Activated naive CD8-positive, alpha-beta T cell treated with anti-CD3 and anti-CD28 coated beads, Interleukin-2, amount 10 ng/mL, durations not matched to agents 7 days and 5 days (primary cell): Measurements from ENCODE around the gene PCSK7. TPM values are rescaled to one million over a fixed set of nuclear protein-coding genes. Genes with fewer than 3 reads are reported as not detected.
A peak's percentile ranks its signal among the peaks of the same experiment; 100 is the strongest.

Experiments used
- ATAC-seq: fragments of 150-1000 bp; cut with Tn5 transposase; one replicate; pipeline ENCODE4 v1.10.0; 2021; ENCODE audit warnings: low read depth, moderate library complexity
- POLR2A ChIA-PET: fragments of 350-600 bp; sonication (Branson Sonifier 250); formaldehyde crosslinking; loops from one replicate; lab custom pipeline; 2021; ENCODE audit warnings: antibody characterized with exemption; lab: Charles Lee
- DNase-seq: peaks from one replicate; pipeline ENCODE4 v3.0.0; 2021
- H3K27ac Mint-ChIP-seq: one replicate; pipeline ENCODE4 v1.8.0; 2022; ENCODE audit warnings: mild to moderate bottlenecking, mixed read lengths
- H3K27me3 Mint-ChIP-seq: one replicate; pipeline ENCODE4 v1.8.0; 2022; ENCODE audit warnings: mild to moderate bottlenecking, moderate library complexity, mixed read lengths
- H3K36me3 Mint-ChIP-seq: one replicate; pipeline ENCODE4 v1.8.0; 2021; ENCODE audit warnings: mild to moderate bottlenecking, mixed read lengths
- H3K4me1 Mint-ChIP-seq: one replicate; pipeline ENCODE4 v1.8.0; 2021; ENCODE audit warnings: mixed read lengths
- H3K4me3 Mint-ChIP-seq: one replicate; pipeline ENCODE4 v1.8.0; 2022; ENCODE audit warnings: mild to moderate bottlenecking, moderate library complexity, mixed read lengths
- H3K9me3 Mint-ChIP-seq: one replicate; pipeline ENCODE4 v1.8.0; 2021; ENCODE audit warnings: mixed read lengths
- total RNA-seq, 2 experiments: library from RNA; stranded (reverse); gene quantifications; one replicate each; pipeline ENCODE4 v1.2.3, GENCODE V29; 2021

The PCSK7 gene
- total RNA-seq, 2 experiments from 2014 or later: 191 to 195 TPM

DNA sequence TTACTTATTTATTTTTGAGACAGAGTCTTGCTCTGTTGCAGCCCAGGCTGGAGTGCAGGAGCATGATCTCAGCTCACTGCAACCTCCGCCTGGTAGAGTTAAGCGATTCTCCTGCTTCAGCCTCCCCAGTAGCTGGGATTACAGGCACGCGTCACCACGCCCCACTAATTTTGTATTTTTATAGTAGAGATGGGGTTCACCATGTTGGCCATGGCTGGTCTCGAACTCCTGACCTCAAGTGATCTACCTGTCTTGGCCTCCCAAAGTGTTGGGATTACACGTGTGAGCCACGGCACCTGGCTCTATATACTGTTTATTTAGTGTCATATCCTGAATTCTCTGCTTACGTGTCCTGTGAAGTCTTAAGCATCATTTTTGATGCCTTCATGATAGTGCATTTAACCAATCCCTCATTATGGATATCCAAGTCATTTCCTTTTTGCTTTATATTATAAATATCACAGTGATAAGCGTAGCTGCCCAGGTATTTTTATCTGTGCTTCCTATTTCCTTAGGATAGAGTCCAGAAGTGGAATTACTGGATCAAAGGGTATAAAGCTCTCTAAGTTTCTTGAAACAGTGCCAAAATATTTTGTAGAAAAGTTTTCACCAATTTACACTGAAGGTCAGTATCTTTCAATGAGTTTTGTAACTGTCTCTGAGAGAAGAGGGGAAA lies 54.2 kb downstream of the PCSK7 start:
- Mint-ChIP-seq H3K4me3 (peak overlapping the region; percentile 93), H3K27me3 (no peaks in the 10 kb centered on the region), H3K9me3 (no peaks in the 10 kb centered on the region), H3K36me3 (no peaks in the 10 kb centered on the region), H3K4me1 (peaks cover 24% of the 10 kb centered on the region), H3K27ac (peak overlapping the region; percentile 85)
- ATAC-seq: no peak
- DNase-seq: no peak
- POLR2A ChIA-PET: interaction anchor here (2.0 to 4.2 kb wide), 2 partner anchors 33 to 150 kb away, joined by 8 to 30 read pairs; partner anchors contain the start of genes CEP164 and PAFAH1B2

DNA sequence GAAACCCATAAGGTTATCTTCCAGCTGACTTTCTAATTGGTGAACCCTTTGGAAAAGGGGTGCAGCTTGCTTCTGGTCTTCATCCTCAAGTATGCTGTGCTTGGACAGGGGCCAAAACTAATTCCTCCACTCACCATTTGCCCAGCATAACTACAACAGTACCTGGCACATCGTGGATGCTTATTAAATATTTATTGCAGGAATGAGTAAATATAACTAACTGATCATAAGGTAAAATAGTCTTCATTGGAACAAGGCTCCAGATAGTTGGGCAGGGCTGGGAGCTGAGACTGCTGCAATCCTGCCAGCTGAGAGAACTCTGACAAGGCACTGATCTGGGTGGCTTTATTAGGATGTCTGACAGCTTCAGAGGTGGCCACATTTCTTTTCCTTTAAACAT lies 55.7 kb downstream of the PCSK7 start:
- Mint-ChIP-seq H3K4me3 (no peak overlapping the region), H3K27me3 (no peaks in the 10 kb centered on the region), H3K27ac (no peak overlapping the region), H3K9me3 (no peaks in the 10 kb centered on the region), H3K4me1 (peaks cover 23% of the 10 kb centered on the region), H3K36me3 (peaks cover 4% of the 10 kb centered on the region)
- DNase-seq (no peak), ATAC-seq (no peak)
- POLR2A ChIA-PET: interaction anchor here (0.7 kb wide), 1 partner anchor 31 kb away, joined by 3 read pairs; no protein-coding TSS in a partner anchor

DNA sequence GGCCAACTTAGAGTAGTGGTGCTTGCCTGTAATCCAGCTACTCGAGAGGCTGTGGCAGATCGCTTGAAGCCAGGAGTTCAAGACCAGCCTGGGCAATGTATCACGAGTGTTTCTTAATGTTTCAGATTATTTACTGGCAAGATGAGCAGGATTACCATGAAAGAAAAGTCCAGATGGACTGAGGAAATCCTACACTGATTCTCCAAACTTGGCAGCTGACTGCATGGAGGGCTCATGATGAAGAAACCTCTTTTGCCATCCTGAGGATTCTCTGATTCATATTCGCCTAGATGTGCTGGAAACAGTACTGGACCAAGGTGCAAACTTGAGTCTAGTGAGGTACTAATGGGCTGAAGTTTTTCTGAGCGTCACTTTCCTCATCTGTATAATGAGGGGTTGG lies 56.1 kb downstream of the PCSK7 start:
- ATAC-seq: no peak
- Mint-ChIP-seq H3K27me3 (no peaks in the 10 kb centered on the region), H3K4me3 (no peak overlapping the region), H3K4me1 (peaks cover 19% of the 10 kb centered on the region), H3K36me3 (peaks cover 4% of the 10 kb centered on the region), H3K27ac (no peak overlapping the region), H3K9me3 (no peaks in the 10 kb centered on the region)
- POLR2A ChIA-PET: interaction anchor here (0.7 kb wide), 1 partner anchor 31 kb away, joined by 3 read pairs; no protein-coding TSS in a partner anchor
- DNase-seq: no peak

DNA sequence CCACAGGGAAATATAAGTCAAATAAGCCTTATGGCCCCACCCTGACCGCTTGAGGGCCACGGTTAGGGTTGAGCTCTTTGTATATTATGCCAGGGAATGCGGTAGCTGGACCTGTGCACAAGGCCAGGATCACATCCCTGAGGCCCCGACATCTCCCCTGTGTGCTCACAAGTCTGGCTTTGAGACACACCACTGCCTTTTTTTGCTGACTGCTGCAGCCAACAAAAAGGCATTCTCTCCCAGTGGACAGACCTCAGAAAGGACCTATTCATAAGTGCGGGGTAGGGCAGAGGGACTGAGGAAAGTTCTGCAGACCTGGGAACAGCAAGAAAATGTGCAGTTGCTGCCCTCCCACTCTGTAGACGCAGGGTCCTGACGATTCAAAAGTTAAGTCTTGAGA lies 56.8 kb downstream of the PCSK7 start:
- H3K27ac Mint-ChIP-seq: no peak overlapping the region
- H3K4me3 Mint-ChIP-seq: no peak overlapping the region
- POLR2A ChIA-PET: no interaction called here
- peaks cover 17% of the 10 kb centered on the region for H3K4me1 Mint-ChIP-seq
- H3K27me3 Mint-ChIP-seq: no peaks in the 10 kb centered on the region
- ATAC-seq (no peak), DNase-seq (no peak)
- no peaks in the 10 kb centered on the region for H3K9me3 Mint-ChIP-seq
- peaks cover 4% of the 10 kb centered on the region for H3K36me3 Mint-ChIP-seq

DNA sequence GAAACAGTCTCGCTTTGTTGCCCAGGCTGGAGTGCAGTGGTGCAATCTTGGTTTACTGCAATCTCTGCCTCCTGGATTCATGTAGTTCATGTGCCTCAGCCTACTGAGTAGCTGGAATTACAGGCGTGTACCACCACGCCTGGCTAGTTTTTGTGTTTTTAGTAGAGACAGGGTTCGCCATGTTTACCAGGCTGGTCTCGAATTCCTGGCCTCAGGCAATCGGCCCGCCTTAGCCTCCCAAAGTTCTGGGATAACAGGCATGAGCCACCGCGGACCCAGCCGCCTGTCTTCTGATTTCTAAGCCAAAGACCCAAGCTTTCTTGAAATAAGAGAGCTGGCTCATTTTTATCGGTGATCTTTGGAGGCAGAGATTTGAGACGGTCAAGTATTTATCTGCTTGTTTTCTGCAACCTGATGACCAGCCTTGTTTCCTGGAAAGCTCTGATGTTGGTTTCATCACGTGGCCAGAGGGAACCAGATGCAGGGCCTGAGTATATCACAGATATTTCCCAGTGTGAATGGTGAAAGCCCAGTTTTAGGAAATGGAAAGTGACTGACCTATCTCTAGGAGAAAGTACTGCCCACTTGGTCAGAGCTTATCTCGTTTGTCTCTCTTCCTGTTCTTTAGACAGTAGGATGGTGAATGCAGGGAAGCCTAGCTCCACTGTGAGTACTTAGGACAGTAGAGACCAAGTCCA lies 59.0 kb downstream of the PCSK7 start:
- Mint-ChIP-seq H3K27me3 (no peaks in the 10 kb centered on the region), H3K9me3 (no peaks in the 10 kb centered on the region), H3K36me3 (peaks cover 7% of the 10 kb centered on the region), H3K27ac (no peak overlapping the region), H3K4me1 (peaks cover 7% of the 10 kb centered on the region), H3K4me3 (no peak overlapping the region)
- ATAC-seq: no peak
- no peak for DNase-seq
- POLR2A ChIA-PET: interaction anchor here (0.6 kb wide), 1 partner anchor 16 kb away, joined by 3 read pairs; no protein-coding TSS in a partner anchor

DNA sequence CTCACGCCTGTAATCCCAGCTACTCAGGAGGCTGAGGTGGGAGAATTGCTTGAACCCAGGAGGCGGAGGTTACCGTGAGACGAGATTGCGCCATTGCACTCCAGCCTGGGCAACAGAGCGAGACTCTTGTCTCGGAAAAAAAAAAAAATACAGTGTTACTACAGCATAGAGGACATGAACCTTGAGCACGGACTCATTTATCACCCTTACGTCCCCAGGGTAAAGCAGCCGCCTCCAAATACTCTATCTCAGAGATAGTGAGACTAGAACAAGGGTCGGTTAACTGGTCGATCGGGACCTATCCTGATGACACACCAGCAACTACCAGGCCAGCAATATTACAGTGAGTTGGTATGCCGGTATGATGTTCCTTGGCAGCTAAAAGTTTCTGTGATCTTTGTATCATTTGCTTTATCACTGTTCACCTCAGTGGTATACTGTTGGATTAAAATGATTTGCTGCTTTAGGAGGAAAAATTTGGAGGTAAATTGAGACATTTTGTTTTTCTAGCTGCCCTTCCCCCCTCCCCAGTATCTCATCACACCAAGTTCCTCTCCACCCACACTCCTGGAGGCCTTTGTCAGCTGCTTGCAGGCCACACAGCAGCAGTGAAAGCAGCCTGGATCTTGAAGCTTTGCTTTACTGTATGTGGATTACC lies 60.3 kb downstream of the PCSK7 start:
- no peak for DNase-seq
- Mint-ChIP-seq H3K36me3 (peaks cover 9% of the 10 kb centered on the region), H3K9me3 (no peaks in the 10 kb centered on the region), H3K27me3 (no peaks in the 10 kb centered on the region), H3K4me1 (peaks cover 5% of the 10 kb centered on the region), H3K27ac (no peak overlapping the region), H3K4me3 (no peak overlapping the region)
- POLR2A ChIA-PET: interaction anchor here (0.8 kb wide), 1 partner anchor 26 kb away, joined by 3 read pairs; no protein-coding TSS in a partner anchor
- no peak for ATAC-seq

DNA sequence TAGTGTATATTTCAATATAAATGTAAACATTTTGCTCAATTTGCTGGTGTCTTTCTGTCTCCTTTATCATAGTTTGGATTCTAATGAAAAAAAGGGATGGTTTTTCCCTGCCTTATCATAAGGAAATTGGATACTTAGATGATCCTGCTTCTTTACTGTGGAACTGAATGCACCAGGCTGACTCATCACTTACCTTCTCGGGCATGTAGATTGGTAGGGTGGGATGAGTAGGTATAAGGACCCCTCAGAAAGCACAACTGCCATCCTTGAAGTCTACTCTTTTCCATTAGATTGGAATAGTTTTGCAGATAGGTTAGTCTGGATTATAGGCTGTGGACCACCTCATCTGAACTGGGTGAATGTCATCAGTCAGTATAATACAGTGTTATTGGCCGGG lies 60.9 kb downstream of the PCSK7 start:
- ATAC-seq (no peak), DNase-seq (no peak)
- Mint-ChIP-seq H3K4me3 (no peak overlapping the region), H3K27me3 (no peaks in the 10 kb centered on the region), H3K36me3 (peaks cover 9% of the 10 kb centered on the region), H3K27ac (no peak overlapping the region), H3K9me3 (no peaks in the 10 kb centered on the region), H3K4me1 (peaks cover 5% of the 10 kb centered on the region)
- POLR2A ChIA-PET: no interaction called here

DNA sequence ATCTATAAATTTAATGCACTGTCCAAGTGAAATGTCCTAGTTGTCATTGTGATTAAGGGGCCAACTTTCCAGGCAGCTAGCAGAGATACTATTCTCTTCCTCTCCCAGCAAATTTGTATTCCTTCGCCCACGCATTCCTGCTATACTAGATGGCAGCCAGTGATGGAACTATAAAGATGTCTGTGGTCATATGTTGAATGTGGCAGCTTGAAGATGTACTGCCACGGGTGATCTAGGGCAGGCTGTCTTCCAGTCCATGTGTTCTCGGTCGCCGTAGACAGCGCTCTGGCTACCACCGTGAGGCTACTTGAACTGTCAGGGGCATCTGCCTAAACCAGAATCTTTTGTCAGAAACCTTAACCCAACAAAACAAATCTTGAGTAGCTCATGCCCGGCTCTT lies 61.7 kb downstream of the PCSK7 start:
- Mint-ChIP-seq H3K27ac (no peak overlapping the region), H3K27me3 (no peaks in the 10 kb centered on the region), H3K36me3 (peaks cover 13% of the 10 kb centered on the region), H3K4me1 (peaks cover 5% of the 10 kb centered on the region), H3K4me3 (no peak overlapping the region), H3K9me3 (no peaks in the 10 kb centered on the region)
- ATAC-seq (no peak), DNase-seq (no peak)
- POLR2A ChIA-PET: interaction anchor here (0.6 to 0.8 kb wide), 2 partner anchors 10 to 14 kb away, joined by 3 to 5 read pairs; no protein-coding TSS in a partner anchor

DNA sequence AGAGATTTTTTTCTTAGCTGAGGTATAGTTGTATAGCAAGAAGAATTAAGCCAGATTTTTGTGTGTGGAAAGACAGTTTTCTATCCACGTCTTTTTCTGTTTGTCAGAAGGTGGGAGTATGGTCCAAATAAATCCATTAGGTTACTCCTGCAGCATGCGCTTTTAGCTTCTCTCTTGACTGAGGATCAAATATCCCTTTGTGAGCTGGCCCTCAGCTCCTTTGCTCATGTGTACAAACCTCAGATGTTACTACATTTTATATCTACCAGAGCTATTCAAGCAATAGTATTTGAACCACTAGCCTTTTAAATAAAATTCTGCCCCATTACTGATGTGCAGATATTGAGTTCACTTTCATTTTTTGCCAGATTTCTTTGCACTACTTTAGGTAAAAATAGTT lies 62.1 kb downstream of the PCSK7 start:
- ATAC-seq: no peak
- H3K4me1 Mint-ChIP-seq: peaks cover 5% of the 10 kb centered on the region
- POLR2A ChIA-PET: interaction anchor here (0.6 to 0.8 kb wide), 2 partner anchors 10 to 13 kb away, joined by 3 to 5 read pairs; no protein-coding TSS in a partner anchor
- peaks cover 14% of the 10 kb centered on the region for H3K36me3 Mint-ChIP-seq
- no peak overlapping the region for H3K27ac Mint-ChIP-seq
- DNase-seq: no peak
- no peak overlapping the region for H3K4me3 Mint-ChIP-seq
- H3K27me3 Mint-ChIP-seq: no peaks in the 10 kb centered on the region
- H3K9me3 Mint-ChIP-seq: no peaks in the 10 kb centered on the region

DNA sequence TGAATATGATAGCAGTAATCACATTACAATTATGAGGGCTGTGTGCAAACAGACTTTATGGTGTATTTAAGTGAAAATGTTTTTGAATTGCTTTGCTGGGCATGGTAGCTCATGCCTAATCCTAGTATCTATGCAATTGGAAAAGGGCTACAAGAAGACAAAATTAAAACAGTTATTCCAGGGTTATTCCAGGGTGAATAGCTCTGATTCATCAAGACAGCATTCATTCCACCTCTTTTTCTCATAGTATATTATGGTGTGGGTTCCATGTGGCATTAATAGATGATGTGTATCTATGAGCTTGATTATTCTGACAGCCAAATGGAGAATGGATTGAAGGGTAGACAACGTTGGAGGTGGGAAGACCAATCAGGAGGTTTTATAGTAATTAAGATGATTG lies 65.4 kb downstream of the PCSK7 start:
- H3K27ac Mint-ChIP-seq: no peak overlapping the region
- no peak for ATAC-seq
- POLR2A ChIA-PET: no interaction called here
- no peak overlapping the region for H3K4me3 Mint-ChIP-seq
- H3K4me1 Mint-ChIP-seq: peaks cover 2% of the 10 kb centered on the region
- no peaks in the 10 kb centered on the region for H3K9me3 Mint-ChIP-seq
- no peaks in the 10 kb centered on the region for H3K27me3 Mint-ChIP-seq
- no peak for DNase-seq
- peaks cover 14% of the 10 kb centered on the region for H3K36me3 Mint-ChIP-seq

DNA sequence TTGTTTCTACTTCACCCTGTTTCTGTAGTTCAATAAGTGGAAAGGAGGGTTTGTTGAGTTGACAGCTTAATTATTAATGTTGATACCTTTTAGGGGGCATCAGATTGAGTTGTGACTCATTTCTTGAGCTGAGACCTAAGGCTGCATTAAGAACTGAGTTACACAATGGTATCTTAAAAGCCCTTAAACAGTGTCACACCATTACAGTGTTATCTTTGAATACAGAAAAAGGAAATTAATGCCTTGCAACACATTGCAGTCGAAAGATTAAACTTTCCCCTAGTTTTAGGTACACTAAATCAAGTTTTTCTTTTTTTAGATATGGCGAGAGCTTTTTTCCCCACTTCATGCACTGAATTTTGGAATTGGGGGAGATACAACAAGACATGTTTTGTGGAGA lies 71.0 kb downstream of the PCSK7 start:
- Mint-ChIP-seq H3K27ac (no peak overlapping the region), H3K36me3 (peaks cover 22% of the 10 kb centered on the region), H3K9me3 (no peaks in the 10 kb centered on the region)

DNA sequence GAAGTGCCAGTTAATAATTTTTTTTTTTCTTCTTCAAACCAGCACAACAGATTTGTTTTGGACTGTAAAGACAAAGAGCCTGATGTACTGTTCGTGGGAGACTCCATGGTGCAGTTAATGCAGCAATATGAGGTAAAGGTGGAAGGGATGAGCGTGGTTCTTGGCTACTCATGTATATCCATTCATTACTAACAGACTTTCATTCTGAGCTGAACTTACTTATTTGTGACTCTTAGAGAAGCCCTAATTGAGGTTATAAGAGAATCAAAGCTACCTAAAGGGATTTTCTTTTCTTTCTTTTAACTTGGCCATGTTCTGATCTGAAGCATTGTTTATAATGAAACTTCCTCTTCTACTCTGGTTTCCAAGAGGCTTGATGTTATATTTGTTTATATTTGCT lies 72.0 kb downstream of the PCSK7 start:
- no peak for ATAC-seq
- POLR2A ChIA-PET: interaction anchor here (1.7 kb wide), 1 partner anchor 16 kb away, joined by 5 read pairs; the partner anchor contains the start of gene PAFAH1B2
- no peak for DNase-seq
- H3K27me3 Mint-ChIP-seq: no peaks in the 10 kb centered on the region
- peaks cover 16% of the 10 kb centered on the region for H3K36me3 Mint-ChIP-seq
- no peaks in the 10 kb centered on the region for H3K9me3 Mint-ChIP-seq
- H3K4me3 Mint-ChIP-seq: no peak overlapping the region
- H3K27ac Mint-ChIP-seq: no peak overlapping the region
- H3K4me1 Mint-ChIP-seq: peaks cover 8% of the 10 kb centered on the region

More for the DNA sequence above, 71.0 kb downstream of the PCSK7 start:
- ATAC-seq (no peak), DNase-seq (no peak)
- no peaks in the 10 kb centered on the region for H3K27me3 Mint-ChIP-seq
- POLR2A ChIA-PET: interaction anchor here (0.5 to 1.7 kb wide), 2 partner anchors 14 to 17 kb away, joined by 3 to 5 read pairs; partner anchors contain the start of gene PAFAH1B2
- peaks cover 6% of the 10 kb centered on the region for H3K4me1 Mint-ChIP-seq
- H3K4me3 Mint-ChIP-seq: no peak overlapping the region

DNA sequence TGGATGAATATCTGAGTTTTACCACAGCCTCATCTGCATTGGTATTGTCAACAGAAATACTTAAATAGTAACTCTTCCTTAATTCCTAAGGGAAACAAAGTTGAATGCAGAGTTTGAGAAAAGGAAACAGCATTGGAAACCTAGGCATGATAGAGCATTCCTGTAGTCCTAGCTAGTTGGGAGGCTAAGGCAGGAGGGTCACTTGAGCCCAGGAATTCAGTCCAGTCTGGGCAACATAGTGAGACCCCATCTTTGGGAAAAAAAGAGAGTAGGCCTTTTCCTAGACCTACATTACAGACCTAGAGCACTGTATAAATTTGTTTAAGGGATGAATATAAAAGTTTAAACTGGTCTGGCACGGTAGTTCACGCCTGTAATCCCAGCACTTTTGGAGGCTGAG lies 74.4 kb downstream of the PCSK7 start:
- POLR2A ChIA-PET: interaction anchor here (0.7 to 1.2 kb wide), 2 partner anchors 13 to 23 kb away, joined by 3 to 6 read pairs; no protein-coding TSS in a partner anchor
- no peak overlapping the region for H3K4me3 Mint-ChIP-seq
- no peak for ATAC-seq
- no peak for DNase-seq
- no peak overlapping the region for H3K27ac Mint-ChIP-seq
- peaks cover 11% of the 10 kb centered on the region for H3K4me1 Mint-ChIP-seq
- H3K27me3 Mint-ChIP-seq: no peaks in the 10 kb centered on the region
- no peaks in the 10 kb centered on the region for H3K9me3 Mint-ChIP-seq
- H3K36me3 Mint-ChIP-seq: peaks cover 19% of the 10 kb centered on the region
